HUES6 (cell line): ENCODE data around the gene DEDD2.

ENCODE experiments used
- H3K27ac ChIP-seq: 2 replicates; pipeline ENCODE4 v1.7.0; 2013; ENCODE audit warnings: low read depth, mild to moderate bottlenecking, low read length, inconsistent platforms
- H3K27me3 ChIP-seq: 2 replicates; pipeline ENCODE4 v1.6.1; 2013; ENCODE audit warnings: low read length; ENCODE audit not compliant: control insufficient read depth, insufficient read depth
- H3K36me3 ChIP-seq: 2 replicates; pipeline ENCODE4 v1.6.1; 2013; ENCODE audit warnings: low read length; ENCODE audit not compliant: control insufficient read depth, insufficient read depth
- H3K4me1 ChIP-seq: 2 replicates; pipeline ENCODE4 v1.6.1; 2013; ENCODE audit warnings: low read length; ENCODE audit not compliant: control insufficient read depth, insufficient read depth
- H3K4me3 ChIP-seq: 2 replicates; pipeline ENCODE4 v1.5.1; 2013; ENCODE audit warnings: low read depth, low read length
- H3K9ac ChIP-seq: one replicate; pipeline ENCODE4 v1.6.1; 2013; ENCODE audit warnings: mild to moderate bottlenecking, low read length
- H3K9me3 ChIP-seq: 2 replicates; pipeline ENCODE4 v1.6.1; 2013; ENCODE audit warnings: low read depth, low read length; ENCODE audit not compliant: control insufficient read depth, insufficient read depth

DEDD2 gene

GRCh38 chr19:42150364-42150763 is 67.1 kb downstream of the DEDD2 start:
- Histone ChIP-seq H3K9me3 (no peaks in the 10 kb centered on the region), H3K9ac (no peak overlapping the region), H3K27ac (no peak overlapping the region), H3K4me3 (no peak overlapping the region), H3K36me3 (no peaks in the 10 kb centered on the region), H3K27me3 (peaks cover 55% of the 10 kb centered on the region), H3K4me1 (peaks cover 33% of the 10 kb centered on the region)

DNA sequence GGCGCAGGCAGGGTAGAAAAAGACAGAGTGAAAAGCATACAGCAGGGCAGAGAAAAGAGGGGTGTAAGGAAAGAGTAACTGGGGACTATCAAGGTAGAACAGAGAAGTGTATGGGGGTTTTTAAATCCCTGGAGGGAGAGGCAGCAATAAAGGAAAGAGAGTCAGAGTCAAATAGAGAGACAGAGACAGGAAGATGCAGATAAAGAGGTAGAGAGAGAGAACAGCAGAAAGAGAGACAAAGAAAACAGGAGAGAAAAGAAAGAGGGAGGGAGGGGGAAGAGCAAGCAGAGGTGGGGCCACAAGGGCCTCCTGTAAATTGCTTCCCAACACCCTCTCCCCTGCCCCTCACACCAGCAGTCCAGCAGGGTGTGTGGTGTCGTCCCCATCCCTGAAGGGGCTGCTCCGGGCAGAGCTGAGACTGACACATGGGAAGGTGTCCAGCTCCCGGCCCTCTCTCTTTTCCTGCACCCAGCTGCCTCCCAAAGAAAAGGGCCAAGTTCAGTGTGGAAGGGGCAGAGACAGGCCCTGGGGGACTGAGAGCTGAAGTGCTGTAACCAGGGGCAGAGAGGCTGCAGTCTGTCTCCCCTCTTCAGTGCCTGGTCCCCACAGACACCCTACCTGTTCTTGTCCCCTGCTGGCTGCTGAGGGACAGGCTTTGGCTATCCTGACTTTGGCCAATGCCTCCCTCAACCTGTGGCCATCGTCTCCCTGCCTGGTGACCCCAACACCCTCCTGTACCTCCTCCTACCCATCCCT is 67.9 kb downstream of the DEDD2 start:
- Histone ChIP-seq H3K27me3 (peaks cover 50% of the 10 kb centered on the region), H3K36me3 (no peaks in the 10 kb centered on the region), H3K9me3 (no peaks in the 10 kb centered on the region), H3K9ac (no peak overlapping the region), H3K4me1 (peaks cover 25% of the 10 kb centered on the region), H3K27ac (no peak overlapping the region), H3K4me3 (no peak overlapping the region)
